ENCODE results near the gene KCNK1. TPM values are rescaled to one million over a fixed set of nuclear protein-coding genes. Genes with fewer than 3 reads are reported as not detected.

The KCNK1 gene
- polyA plus RNA-seq, 1 donor from 2014 or later: 1.8 TPM

DNA sequence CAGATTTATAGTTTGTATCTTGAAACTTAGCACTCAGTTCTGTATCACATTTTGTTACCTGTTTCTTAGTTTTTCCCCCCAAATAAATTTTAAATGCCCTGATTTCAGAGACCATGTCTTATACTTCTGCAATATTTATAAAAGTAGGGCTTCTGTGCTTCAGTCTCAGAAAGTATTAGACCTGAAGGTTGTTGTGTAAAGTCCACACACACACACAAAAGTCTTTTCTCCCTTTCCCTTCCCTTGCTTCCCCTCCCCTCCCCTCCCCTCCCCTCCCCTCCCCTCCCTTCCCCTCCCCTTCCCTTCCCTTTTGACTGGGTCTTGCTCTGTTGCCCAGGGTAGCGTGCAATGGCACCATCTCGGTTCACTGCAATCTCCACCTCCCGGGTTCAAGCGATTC, 41.0 kb upstream of the KCNK1 start:
- no peaks in the 10 kb centered on the region for H4K20me1 ChIP-seq (ENCODE audit: insufficient read depth)
- H3K36me3 ChIP-seq (ENCODE audit: insufficient read depth, low read length): no peaks in the 10 kb centered on the region
- no peak for TF ChIP-seq RAD21 (conservative IDR thresholded peaks at IDR 0.05)
- TF ChIP-seq POLR2AphosphoS5 (IDR thresholded peaks at IDR 0.05): no peak
- TF ChIP-seq, protein P1, sequence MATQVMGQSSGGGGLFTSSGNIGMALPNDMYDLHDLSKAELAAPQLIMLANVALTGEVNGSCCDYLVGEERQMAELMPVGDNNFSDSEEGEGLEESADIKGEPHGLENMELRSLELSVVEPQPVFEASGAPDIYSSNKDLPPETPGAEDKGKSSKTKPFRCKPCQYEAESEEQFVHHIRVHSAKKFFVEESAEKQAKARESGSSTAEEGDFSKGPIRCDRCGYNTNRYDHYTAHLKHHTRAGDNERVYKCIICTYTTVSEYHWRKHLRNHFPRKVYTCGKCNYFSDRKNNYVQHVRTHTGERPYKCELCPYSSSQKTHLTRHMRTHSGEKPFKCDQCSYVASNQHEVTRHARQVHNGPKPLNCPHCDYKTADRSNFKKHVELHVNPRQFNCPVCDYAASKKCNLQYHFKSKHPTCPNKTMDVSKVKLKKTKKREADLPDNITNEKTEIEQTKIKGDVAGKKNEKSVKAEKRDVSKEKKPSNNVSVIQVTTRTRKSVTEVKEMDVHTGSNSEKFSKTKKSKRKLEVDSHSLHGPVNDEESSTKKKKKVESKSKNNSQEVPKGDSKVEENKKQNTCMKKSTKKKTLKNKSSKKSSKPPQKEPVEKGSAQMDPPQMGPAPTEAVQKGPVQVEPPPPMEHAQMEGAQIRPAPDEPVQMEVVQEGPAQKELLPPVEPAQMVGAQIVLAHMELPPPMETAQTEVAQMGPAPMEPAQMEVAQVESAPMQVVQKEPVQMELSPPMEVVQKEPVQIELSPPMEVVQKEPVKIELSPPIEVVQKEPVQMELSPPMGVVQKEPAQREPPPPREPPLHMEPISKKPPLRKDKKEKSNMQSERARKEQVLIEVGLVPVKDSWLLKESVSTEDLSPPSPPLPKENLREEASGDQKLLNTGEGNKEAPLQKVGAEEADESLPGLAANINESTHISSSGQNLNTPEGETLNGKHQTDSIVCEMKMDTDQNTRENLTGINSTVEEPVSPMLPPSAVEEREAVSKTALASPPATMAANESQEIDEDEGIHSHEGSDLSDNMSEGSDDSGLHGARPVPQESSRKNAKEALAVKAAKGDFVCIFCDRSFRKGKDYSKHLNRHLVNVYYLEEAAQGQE (IDR thresholded peaks at IDR 0.05; ENCODE audit: borderline replicate concordance): no peak
- TF ChIP-seq TAF1 (IDR thresholded peaks at IDR 0.05; ENCODE audit: low read depth): no peak
- no peak for TF ChIP-seq MXI1 (conservative IDR thresholded peaks at IDR 0.05; ENCODE audit: poor library complexity, severe bottlenecking)
- TF ChIP-seq SMC3 (conservative IDR thresholded peaks at IDR 0.05; ENCODE audit: poor library complexity): no peak
- TF ChIP-seq, protein P2, sequence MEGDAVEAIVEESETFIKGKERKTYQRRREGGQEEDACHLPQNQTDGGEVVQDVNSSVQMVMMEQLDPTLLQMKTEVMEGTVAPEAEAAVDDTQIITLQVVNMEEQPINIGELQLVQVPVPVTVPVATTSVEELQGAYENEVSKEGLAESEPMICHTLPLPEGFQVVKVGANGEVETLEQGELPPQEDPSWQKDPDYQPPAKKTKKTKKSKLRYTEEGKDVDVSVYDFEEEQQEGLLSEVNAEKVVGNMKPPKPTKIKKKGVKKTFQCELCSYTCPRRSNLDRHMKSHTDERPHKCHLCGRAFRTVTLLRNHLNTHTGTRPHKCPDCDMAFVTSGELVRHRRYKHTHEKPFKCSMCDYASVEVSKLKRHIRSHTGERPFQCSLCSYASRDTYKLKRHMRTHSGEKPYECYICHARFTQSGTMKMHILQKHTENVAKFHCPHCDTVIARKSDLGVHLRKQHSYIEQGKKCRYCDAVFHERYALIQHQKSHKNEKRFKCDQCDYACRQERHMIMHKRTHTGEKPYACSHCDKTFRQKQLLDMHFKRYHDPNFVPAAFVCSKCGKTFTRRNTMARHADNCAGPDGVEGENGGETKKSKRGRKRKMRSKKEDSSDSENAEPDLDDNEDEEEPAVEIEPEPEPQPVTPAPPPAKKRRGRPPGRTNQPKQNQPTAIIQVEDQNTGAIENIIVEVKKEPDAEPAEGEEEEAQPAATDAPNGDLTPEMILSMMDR (IDR thresholded peaks at IDR 0.05; ENCODE audit: poor library complexity, severe bottlenecking): no peak
- no peak for TF ChIP-seq EP300 (conservative IDR thresholded peaks at IDR 0.05; ENCODE audit: poor library complexity, severe bottlenecking)
- TF ChIP-seq EZH2 (IDR thresholded peaks at IDR 0.05; ENCODE audit: borderline replicate concordance, insufficient read depth, low read length, poor library complexity, severe bottlenecking): no peak
- H3K9me3 ChIP-seq (ENCODE audit: low read length): no peaks in the 10 kb centered on the region
- no peaks in the 10 kb centered on the region for H3K9me2 ChIP-seq (ENCODE audit: insufficient read depth, low read length)
- H3K27ac ChIP-seq (ENCODE audit: low read length): no peak overlapping the region
- H3K4me2 ChIP-seq (ENCODE audit: low read length): no peak overlapping the region
- H3K79me2 ChIP-seq (replicated peaks; ENCODE audit: insufficient read depth, low read length): no peaks in the 10 kb centered on the region
- H3K9ac ChIP-seq (ENCODE audit: low read length): no peak overlapping the region
- no peak overlapping the region for H2AFZ ChIP-seq (ENCODE audit: low read depth, low read length)
- no peaks in the 10 kb centered on the region for H3K27me3 ChIP-seq (ENCODE audit: insufficient read depth, low read depth, low read length)
- no peak overlapping the region for H3K4me3 ChIP-seq (ENCODE audit: low read length)
- H3F3A ChIP-seq (ENCODE audit: insufficient read depth, low read length, poor library complexity, severe bottlenecking): no peaks in the 10 kb centered on the region

DNA sequence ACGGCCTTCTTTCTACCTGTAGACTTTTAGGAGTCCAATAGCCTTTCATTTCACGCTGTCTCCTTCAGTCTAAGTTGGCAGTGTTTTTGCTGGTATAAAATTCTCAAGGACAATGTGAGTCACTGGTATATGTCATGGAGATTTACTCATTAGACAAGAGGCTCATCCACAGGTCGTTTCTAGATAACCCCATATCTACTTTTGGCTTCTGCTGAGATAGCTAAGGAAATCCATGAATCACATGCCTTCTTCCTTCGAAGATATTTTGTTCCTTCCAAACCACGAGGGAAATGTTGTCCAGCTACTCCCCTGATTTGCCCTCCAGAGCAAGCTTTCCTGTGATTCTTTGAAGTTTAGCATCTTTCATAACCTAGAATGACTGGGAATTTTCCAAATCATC, 38.5 kb upstream of the KCNK1 start:
- Histone ChIP-seq H3F3A (ENCODE audit: insufficient read depth, low read length, poor library complexity, severe bottlenecking) (no peaks in the 10 kb centered on the region), H3K9ac (ENCODE audit: low read length) (no peak overlapping the region), H3K27ac (ENCODE audit: low read length) (no peak overlapping the region), H3K36me3 (ENCODE audit: insufficient read depth, low read length) (no peaks in the 10 kb centered on the region), H3K9me2 (ENCODE audit: insufficient read depth, low read length) (no peaks in the 10 kb centered on the region), H3K4me3 (ENCODE audit: low read length) (no peak overlapping the region), H4K20me1 (ENCODE audit: insufficient read depth) (no peaks in the 10 kb centered on the region), H3K79me2 (replicated peaks; ENCODE audit: insufficient read depth, low read length) (no peaks in the 10 kb centered on the region), H3K4me2 (ENCODE audit: low read length) (no peak overlapping the region), H3K27me3 (ENCODE audit: insufficient read depth, low read depth, low read length) (no peaks in the 10 kb centered on the region), H2AFZ (ENCODE audit: low read depth, low read length) (no peak overlapping the region), H3K9me3 (ENCODE audit: low read length) (no peaks in the 10 kb centered on the region)
- no peak for TF ChIP-seq EZH2 (IDR thresholded peaks at IDR 0.05; ENCODE audit: borderline replicate concordance, insufficient read depth, low read length, poor library complexity, severe bottlenecking)
- TF ChIP-seq MXI1 (conservative IDR thresholded peaks at IDR 0.05; ENCODE audit: poor library complexity, severe bottlenecking): no peak
- TF ChIP-seq EP300 (conservative IDR thresholded peaks at IDR 0.05; ENCODE audit: poor library complexity, severe bottlenecking): no peak
- no peak for TF ChIP-seq TAF1 (IDR thresholded peaks at IDR 0.05; ENCODE audit: low read depth)
- TF ChIP-seq RAD21 (conservative IDR thresholded peaks at IDR 0.05): no peak
- TF ChIP-seq, protein P2 (IDR thresholded peaks at IDR 0.05; ENCODE audit: poor library complexity, severe bottlenecking): no peak
- TF ChIP-seq POLR2AphosphoS5 (IDR thresholded peaks at IDR 0.05): no peak
- no peak for TF ChIP-seq SMC3 (conservative IDR thresholded peaks at IDR 0.05; ENCODE audit: poor library complexity)
- TF ChIP-seq, protein P1 (IDR thresholded peaks at IDR 0.05; ENCODE audit: borderline replicate concordance): no peak
